Measurements from ENCODE around the gene SLC35A5.

Gene SLC35A5

DNA sequence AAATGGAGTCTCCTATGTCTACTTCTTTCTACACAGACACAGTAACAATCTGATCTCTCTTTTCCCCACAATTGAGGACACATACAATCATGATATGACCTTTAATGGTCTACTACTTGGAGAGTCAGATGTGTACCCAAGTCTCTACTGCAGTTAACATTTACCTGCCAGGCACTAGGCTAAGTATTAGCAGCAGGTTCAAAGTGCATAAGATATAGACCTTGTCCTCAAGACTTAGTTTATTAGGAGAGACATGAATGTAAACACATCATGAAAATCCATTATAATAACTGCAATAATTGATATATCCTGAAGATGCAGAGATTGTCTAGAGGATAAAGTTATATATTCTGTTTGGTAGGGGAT lies 3.1 kb downstream of the SLC35A5 start:
- TF ChIP-seq, protein P1, sequence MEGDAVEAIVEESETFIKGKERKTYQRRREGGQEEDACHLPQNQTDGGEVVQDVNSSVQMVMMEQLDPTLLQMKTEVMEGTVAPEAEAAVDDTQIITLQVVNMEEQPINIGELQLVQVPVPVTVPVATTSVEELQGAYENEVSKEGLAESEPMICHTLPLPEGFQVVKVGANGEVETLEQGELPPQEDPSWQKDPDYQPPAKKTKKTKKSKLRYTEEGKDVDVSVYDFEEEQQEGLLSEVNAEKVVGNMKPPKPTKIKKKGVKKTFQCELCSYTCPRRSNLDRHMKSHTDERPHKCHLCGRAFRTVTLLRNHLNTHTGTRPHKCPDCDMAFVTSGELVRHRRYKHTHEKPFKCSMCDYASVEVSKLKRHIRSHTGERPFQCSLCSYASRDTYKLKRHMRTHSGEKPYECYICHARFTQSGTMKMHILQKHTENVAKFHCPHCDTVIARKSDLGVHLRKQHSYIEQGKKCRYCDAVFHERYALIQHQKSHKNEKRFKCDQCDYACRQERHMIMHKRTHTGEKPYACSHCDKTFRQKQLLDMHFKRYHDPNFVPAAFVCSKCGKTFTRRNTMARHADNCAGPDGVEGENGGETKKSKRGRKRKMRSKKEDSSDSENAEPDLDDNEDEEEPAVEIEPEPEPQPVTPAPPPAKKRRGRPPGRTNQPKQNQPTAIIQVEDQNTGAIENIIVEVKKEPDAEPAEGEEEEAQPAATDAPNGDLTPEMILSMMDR (IDR thresholded peaks at IDR 0.05) = no peak

DNA sequence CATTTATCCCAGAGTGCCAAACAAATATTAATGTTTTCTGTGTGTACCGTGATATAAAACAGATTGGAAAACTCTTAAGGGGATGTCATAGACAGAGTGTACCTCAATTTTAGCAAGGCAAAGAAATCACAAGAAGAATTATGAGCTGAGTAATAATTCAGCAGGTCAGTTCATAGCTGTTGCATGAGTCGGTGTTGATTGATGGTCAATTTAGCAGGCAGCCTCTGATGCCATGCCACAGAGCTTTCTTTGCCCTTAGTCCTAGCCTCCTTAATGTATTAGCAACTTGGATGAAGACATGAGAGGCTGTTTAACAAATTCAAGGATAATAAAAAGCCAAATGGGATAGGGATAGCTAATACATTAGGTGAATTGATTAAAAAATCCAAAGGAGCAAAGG lies 6.8 kb downstream of the SLC35A5 start:
- TF ChIP-seq, protein P1 (IDR thresholded peaks at IDR 0.05) = no peak

DNA sequence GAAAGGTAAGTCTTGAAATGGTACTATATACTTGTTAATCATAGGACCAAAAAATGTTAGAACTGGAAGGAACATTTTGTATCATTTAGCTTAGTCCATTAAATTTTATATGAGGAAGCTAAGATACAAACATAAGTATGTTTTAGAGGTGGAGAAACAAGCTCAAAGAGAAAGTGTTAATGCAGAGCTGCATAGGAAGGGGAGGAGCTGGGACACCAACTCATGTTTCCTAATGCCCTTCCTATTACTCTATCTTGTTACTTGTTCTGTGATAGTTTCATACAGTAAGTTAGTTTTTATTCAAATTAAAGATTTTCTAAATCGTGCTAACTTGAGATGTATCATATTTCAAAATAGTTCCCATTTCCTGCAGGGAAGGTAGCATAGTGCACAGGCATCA lies 7.4 kb downstream of the SLC35A5 start:
- TF ChIP-seq, protein P1 (IDR thresholded peaks at IDR 0.05) = no peak

DNA sequence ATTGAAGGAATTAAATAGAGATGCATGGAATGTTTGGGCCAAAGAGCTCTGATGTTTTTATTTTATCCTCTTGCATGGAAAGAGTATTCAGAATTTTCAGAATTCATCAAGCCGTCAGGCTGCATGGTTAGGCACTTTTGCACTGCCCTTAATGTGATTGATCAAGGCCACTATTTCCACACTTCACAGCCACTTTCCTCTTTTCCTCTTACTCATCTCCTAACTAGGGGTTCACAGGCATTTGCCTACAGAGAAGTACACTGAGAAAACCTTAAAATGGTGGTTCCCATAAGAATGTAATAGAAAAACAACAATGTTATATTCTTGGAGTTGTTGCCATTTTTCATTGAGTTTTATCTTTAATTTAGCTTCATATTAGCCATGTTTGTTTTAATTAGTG lies 10.9 kb downstream of the SLC35A5 start:
- TF ChIP-seq, protein P1 (IDR thresholded peaks at IDR 0.05) = no peak

DNA sequence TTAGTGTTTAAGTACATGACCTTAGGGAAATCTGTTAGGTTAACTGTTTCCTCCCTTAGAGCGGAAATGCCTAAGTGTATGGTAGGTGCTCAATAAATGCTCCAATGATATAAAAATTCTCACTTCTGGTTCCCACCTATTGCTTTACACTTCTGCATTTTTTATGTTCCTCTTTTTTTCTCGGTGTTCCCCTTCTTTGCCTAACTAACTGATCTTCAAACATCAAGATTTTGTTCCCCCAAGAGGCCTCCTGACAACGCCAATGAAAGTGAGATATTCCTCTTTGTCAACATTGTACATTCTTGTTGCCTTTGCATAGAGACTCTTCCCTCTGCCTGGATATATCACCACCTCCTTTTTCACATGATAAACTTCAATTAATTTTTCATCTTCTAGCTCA lies 17.4 kb downstream of the SLC35A5 start:
- TF ChIP-seq, protein P1 (IDR thresholded peaks at IDR 0.05) = no peak

DNA sequence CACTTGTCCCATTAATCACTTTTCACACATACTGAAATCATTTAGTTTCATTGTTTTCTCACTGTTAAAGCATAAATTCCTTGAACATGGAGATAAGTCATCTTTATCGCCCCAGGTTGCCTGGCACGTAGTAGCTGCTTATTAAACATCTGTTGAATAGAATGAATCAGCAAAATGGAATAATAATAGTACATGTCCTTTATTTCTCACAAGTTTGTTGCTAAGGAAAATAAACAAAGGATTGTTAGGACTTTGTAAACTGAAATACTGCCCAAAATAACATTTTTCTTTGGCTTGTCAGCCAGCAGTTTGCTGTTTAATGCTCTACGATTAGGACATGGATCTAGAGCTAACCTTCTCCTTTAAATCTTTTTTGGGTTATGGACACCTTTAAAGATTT lies 17.9 kb downstream of the SLC35A5 start:
- TF ChIP-seq, protein P1 (IDR thresholded peaks at IDR 0.05) = no peak

DNA sequence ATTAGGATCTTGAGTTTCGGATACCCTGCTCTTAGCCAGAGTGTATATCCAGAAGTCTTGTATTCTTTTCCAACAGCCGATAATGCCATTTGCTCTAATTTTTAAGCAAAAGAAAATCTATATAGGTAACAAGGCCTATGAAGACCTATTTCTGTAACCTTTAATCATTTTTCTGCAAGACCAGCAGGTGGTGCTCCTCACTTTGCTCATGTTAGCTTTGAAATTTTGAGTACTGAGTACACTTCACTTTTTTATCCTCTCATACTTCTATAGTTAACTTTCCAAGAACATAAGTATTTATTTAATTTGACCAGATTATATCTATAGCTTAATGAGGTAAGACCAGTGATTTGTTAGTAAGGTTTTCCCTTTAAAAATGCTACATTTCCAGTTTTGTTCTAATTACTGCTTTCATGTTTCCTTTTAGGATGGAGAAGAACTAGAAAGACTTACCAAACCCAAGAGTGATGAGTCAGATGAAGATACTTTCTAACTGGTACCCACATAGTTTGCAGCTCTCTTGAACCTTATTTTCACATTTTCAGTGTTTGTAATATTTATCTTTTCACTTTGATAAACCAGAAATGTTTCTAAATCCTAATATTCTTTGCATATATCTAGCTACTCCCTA lies 20.5 kb downstream of the SLC35A5 start:
- TF ChIP-seq, protein P1 (IDR thresholded peaks at IDR 0.05) = peak; percentile 69

DNA sequence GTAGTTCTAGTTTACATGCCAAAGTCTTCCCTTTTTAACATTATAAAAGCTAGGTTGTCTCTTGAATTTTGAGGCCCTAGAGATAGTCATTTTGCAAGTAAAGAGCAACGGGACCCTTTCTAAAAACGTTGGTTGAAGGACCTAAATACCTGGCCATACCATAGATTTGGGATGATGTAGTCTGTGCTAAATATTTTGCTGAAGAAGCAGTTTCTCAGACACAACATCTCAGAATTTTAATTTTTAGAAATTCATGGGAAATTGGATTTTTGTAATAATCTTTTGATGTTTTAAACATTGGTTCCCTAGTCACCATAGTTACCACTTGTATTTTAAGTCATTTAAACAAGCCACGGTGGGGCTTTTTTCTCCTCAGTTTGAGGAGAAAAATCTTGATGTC lies 21.3 kb downstream of the SLC35A5 start:
- TF ChIP-seq, protein P1 (IDR thresholded peaks at IDR 0.05) = no peak

Data from LNCAP (cell line).